PC-9 (cell line): ENCODE results near the gene FASTK.

Source experiments
- CTCF ChIP-seq: fragments of 200-600 bp; sonication (generic); conservative IDR thresholded peaks from 2 replicates; pipeline ENCODE4 v1.6.1; 2017; ENCODE audit warnings: mixed run types, antibody characterized with exemption, mild to moderate bottlenecking, moderate library complexity
- EZH2 ChIP-seq: fragments of 200-600 bp; sonication (generic); IDR thresholded peaks from 2 replicates; pipeline ENCODE4 v1.8.0; 2017; ENCODE audit warnings: antibody characterized with exemption, low read depth

- TF ChIP-seq CTCF (no peak), EZH2 (no peak)
Observed at GRCh38 chr7:151031011-151031410, 49.6 kb downstream of the FASTK start.
